ENCODE results near the gene LRRC8C.

- TF ChIP-seq POLR2A (IDR thresholded peaks at IDR 0.05) (no peak), CTCF (IDR thresholded peaks at IDR 0.05) (no peak)
These were observed 3.8 kb upstream of the LRRC8C start for GRCh38 chr1:89629146-89629545.

Measured in right lobe of liver (tissue), 4 donors.